Transverse colon (tissue), 4 donors: Measurements from ENCODE around the gene VEGFC. TPM values are rescaled to one million over a fixed set of nuclear protein-coding genes. Genes with fewer than 3 reads are reported as not detected.

Experiments used
- DNase-seq: peaks from one replicate; pipeline ENCODE4 v3.0.0-alpha.2; 2019
- H3K27ac ChIP-seq, 4 donors: fragments of 200-600 bp; sonication (generic); 2 replicates each; pipeline ENCODE4 v1.5.1; 2016 to 2018; ENCODE audit warnings: inconsistent platforms in 4 of 4
- H3K27me3 ChIP-seq: fragments of 200-600 bp; sonication (generic); 2 replicates; pipeline ENCODE4 v1.5.1; 2017; ENCODE audit warnings: inconsistent platforms
- H3K36me3 ChIP-seq, 4 donors: fragments of 200-600 bp; sonication (generic); 2 replicates each; pipeline ENCODE4 v1.5.1; 2017 to 2019; ENCODE audit warnings: inconsistent platforms in 4 of 4
- H3K4me1 ChIP-seq, 4 donors: fragments of 200-600 bp; sonication (generic); 2 replicates each; pipeline ENCODE4 v1.5.1; 2017 to 2020; ENCODE audit warnings: inconsistent platforms in 4 of 4
- H3K4me3 ChIP-seq, 4 donors: fragments of 200-600 bp; sonication (generic); 1 replicate in 1 of 4; 2 replicates in 3 of 4; pipeline versions ENCODE4 v1.5.1 to v1.6.1; 2017 to 2019; ENCODE audit warnings: inconsistent platforms in 4 of 4
- H3K9me3 ChIP-seq, 2 donors: fragments of 200-600 bp; sonication (generic); 2 replicates each; pipeline ENCODE4 v1.5.1; 2017 to 2019; ENCODE audit warnings: inconsistent platforms in 2 of 2
- CTCF ChIP-seq, 5 experiments: fragments of 200-600 bp in 3 of 5; fragments of 450-650 bp in 2 of 5; sonication (generic) in 3 of 5; IDR thresholded peaks; 1 replicate in 2 of 5; 2 replicates in 3 of 5; pipeline ENCODE4 v1.5.1; 2016 to 2017; ENCODE audit warnings: antibody characterized with exemption in 5 of 5, inconsistent platforms in 3 of 5, mild to moderate bottlenecking in 2 of 5, moderate library complexity in 1 of 5
- EP300 ChIP-seq: sonication (generic); formaldehyde crosslinking; IDR thresholded peaks from one replicate; pipeline ENCODE4 v1.6.1; 2017; ENCODE audit warnings: antibody characterized with exemption, low read depth
- POLR2A ChIP-seq: fragments of 450-650 bp; IDR thresholded peaks from one replicate; pipeline ENCODE4 v1.6.1; 2016; ENCODE audit warnings: antibody characterized with exemption, mild to moderate bottlenecking, moderate library complexity
- POLR2AphosphoS5 ChIP-seq, 3 donors: sonication (generic); formaldehyde crosslinking; IDR thresholded peaks; one replicate each; pipeline ENCODE4 v1.6.1; 2016; ENCODE audit warnings: antibody characterized with exemption in 3 of 3
- WGBS, 2 donors: methylation state at CpG; one replicate each; pipeline ENCODE4 v1.1.5; 2018; ENCODE audit warnings: low coverage in 1 of 2; 5-methylcytosine and 5-hydroxymethylcytosine counted together
- in situ Hi-C, 4 donors: fragments of 200-750 bp; cut with MboI; loops; one replicate each; pipeline versions ENCODE4 v1.15.0 to v1.15.1; 2017; ENCODE audit warnings: low sequenced_read_pairs in 3 of 4, low pct_ligation_motif_present in 1 of 4, low pct_unique_long_range_greater_than_20kb in 1 of 4
- intact Hi-C: fragments of 100-400 bp; cut with DNase I; formaldehyde crosslinking; loops from one replicate; pipeline ENCODE4 v1.15.1; 2023; ENCODE audit warnings: low total_unique reads
- total RNA-seq, 4 donors: library from RNA; depleted of rRNA; stranded (reverse); fragments of >200 nt; gene quantifications; one replicate each; pipeline ENCODE4 v1.1.0, GENCODE V29; 2016

Gene VEGFC
- total RNA-seq, 4 donors from 2014 or later, result 1.2 to 2.9 (median 2.2) TPM; not detected in 1

DNA sequence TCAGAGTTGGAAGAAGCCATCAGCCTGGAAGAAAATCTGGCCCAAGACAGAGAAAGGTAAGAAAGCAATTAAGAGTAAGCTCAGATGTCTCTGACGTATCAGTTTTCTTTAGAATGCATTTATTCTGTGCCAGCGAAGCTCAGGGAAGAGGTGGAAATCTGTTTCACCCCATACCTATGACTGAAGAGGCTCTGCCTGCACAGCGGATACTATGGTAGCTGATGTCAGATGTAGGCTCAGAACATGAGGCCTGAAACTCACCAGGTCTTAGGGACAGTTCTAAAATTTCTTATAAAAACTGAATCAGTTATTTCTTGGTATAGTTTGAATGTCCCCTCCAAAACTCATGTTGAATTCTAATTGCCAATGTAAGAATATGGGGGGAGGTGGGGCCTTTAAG, 30.9 kb downstream of the VEGFC start:
- intact Hi-C loops (no loop called here), in situ Hi-C loops (no loop called here)
- WGBS, 2 donors, result 78 to 80% methylated on average over 3 of the region's 3 CpGs
- Histone ChIP-seq H3K4me1 (no peaks in the 10 kb centered on the region), H3K9me3 (no peaks in the 10 kb centered on the region), H3K4me3 (no peak overlapping the region), H3K27me3 (no peaks in the 10 kb centered on the region), H3K27ac (no peak overlapping the region), H3K36me3 (no peaks in the 10 kb centered on the region)
- no peak for DNase-seq
- no peak for TF ChIP-seq CTCF (IDR thresholded peaks at IDR 0.05)

DNA sequence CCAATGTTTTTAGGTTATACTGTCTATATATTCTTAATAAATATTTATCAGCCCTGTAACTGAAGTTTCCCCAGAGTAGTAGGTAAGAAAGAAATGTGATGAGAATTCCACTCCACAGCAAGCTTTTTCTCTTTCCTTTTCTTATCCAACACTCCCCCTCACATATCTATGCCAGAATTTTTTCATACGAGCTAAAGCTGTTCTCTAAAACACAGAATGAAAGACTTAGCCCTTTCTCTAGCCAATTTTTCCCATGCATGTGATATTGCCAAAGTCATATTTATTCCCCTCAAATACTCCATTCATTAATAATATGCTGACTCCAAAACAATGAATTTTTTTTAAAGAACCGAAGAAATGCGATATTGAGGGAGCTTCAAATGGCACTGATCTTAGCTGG, 32.3 kb downstream of the VEGFC start:
- no peaks in the 10 kb centered on the region for H3K27me3 ChIP-seq
- H3K9me3 ChIP-seq, result no peaks in the 10 kb centered on the region
- H3K36me3 ChIP-seq, result no peaks in the 10 kb centered on the region
- no peak for DNase-seq
- 70 to 77% methylated on average over 3 of the region's 3 CpGs for WGBS, 2 donors
- intact Hi-C loops, result no loop called here
- H3K4me1 ChIP-seq, result no peaks in the 10 kb centered on the region
- H3K4me3 ChIP-seq, result no peak overlapping the region
- in situ Hi-C loops, result no loop called here
- TF ChIP-seq POLR2AphosphoS5 (IDR thresholded peaks at IDR 0.05) (no peak), EP300 (no peak), POLR2A (no peak)
- no peak overlapping the region for H3K27ac ChIP-seq

- 44 to 78% methylated on average over 2 of the region's 2 CpGs for WGBS, 2 donors
- H3K36me3 ChIP-seq, result no peaks in the 10 kb centered on the region
- no peaks in the 10 kb centered on the region for H3K9me3 ChIP-seq
- no peaks in the 10 kb centered on the region for H3K4me1 ChIP-seq
- no peak overlapping the region for H3K27ac ChIP-seq
- intact Hi-C loops (no loop called here), in situ Hi-C loops (no loop called here)
- no peak overlapping the region for H3K4me3 ChIP-seq
- H3K27me3 ChIP-seq, result no peaks in the 10 kb centered on the region
- TF ChIP-seq EP300 (no peak), POLR2A (no peak)
- no peak for DNase-seq
Observed at GRCh38 chr4:176758731-176759130, 34.0 kb downstream of the VEGFC start.

- Histone ChIP-seq H3K4me1 (no peaks in the 10 kb centered on the region), H3K27me3 (no peaks in the 10 kb centered on the region), H3K9me3 (no peaks in the 10 kb centered on the region), H3K4me3 (no peak overlapping the region), H3K36me3 (no peaks in the 10 kb centered on the region), H3K27ac (no peak overlapping the region)
- TF ChIP-seq CTCF (IDR thresholded peaks at IDR 0.05) (no peak), EP300 (no peak), POLR2A (no peak), POLR2AphosphoS5 (IDR thresholded peaks at IDR 0.05) (no peak)
- 78 to 92% methylated on average over 4 of the region's 4 CpGs for WGBS, 2 donors
- in situ Hi-C loops (no loop called here), intact Hi-C loops (no loop called here)
- DNase-seq, result no peak
Observed at GRCh38 chr4:176758323-176758722, 34.4 kb downstream of the VEGFC start.

- Histone ChIP-seq H3K4me1 (no peaks in the 10 kb centered on the region), H3K9me3 (no peaks in the 10 kb centered on the region), H3K4me3 (no peak overlapping the region), H3K27ac (no peak overlapping the region), H3K27me3 (no peaks in the 10 kb centered on the region), H3K36me3 (no peaks in the 10 kb centered on the region)
- intact Hi-C loops (no loop called here), in situ Hi-C loops (no loop called here)
- TF ChIP-seq POLR2A, result no peak
- DNase-seq, result no peak
- 56 to 60% methylated on average over 2 of the region's 2 CpGs for WGBS, 2 donors
Observed at GRCh38 chr4:176755613-176756012, 37.1 kb downstream of the VEGFC start.

GRCh38 chr4:176755001-176755400, 37.7 kb downstream of the VEGFC start:
- no peak for DNase-seq
- Histone ChIP-seq H3K4me3 (no peak overlapping the region), H3K27ac (no peak overlapping the region), H3K9me3 (no peaks in the 10 kb centered on the region), H3K27me3 (no peaks in the 10 kb centered on the region), H3K36me3 (no peaks in the 10 kb centered on the region), H3K4me1 (no peaks in the 10 kb centered on the region)
- in situ Hi-C loops (no loop called here), intact Hi-C loops (no loop called here)
- no peak for TF ChIP-seq CTCF (IDR thresholded peaks at IDR 0.05)
- TF ChIP-seq EP300, result no peak
- no peak for TF ChIP-seq POLR2A
- TF ChIP-seq POLR2AphosphoS5 (IDR thresholded peaks at IDR 0.05), result no peak
- WGBS, 2 donors, result 47 to 73% methylated on average over 2 of the region's 2 CpGs
